Cerebellar nuclear complex (tissue), 1 donor: ENCODE measurements around the gene HECTD4.

Source experiments
- DNase-seq, 2 experiments: peaks; one replicate each; lab custom pipeline; 2025; lab: John Stamatoyannopoulos, UW

HECTD4 gene

DNA sequence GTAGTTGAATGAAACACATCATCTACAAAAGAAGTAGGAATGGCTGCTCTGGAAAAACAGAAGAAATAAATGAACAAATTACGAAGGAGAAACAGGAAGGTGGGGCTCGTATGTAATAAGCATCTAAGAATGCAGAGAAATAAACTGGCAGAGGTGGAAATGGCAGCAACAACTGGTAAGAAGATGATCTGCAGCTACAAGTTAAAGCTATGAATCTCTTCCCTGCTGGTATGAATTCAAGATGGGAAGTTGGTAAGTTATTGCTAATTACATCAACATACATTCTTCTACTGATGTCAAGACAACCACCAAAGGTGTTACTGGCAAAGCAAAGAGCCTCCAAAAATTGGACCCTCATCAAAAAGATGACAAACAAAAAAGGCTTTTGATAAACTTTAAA lies 59.8 kb downstream of the HECTD4 start:
- no peak for DNase-seq

DNA sequence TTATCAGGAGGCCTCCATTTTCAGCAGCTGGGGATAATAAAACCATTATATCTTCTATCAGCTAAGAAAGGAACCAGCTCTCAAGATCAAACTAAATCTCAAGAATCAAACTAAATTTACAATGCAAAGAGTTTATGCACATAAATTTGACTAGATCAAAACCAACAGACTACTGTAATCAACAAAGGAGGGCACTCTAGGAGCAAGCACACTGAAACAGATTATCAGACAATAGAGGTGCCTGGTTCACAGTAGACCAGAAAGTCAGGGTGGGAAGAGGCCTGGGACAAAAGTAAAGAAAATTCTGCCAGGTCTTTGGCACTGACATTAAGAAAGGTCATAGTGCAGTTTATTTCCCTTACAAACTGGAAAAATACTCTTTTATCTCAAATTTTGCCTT lies 61.0 kb downstream of the HECTD4 start:
- DNase-seq, result no peak

DNA sequence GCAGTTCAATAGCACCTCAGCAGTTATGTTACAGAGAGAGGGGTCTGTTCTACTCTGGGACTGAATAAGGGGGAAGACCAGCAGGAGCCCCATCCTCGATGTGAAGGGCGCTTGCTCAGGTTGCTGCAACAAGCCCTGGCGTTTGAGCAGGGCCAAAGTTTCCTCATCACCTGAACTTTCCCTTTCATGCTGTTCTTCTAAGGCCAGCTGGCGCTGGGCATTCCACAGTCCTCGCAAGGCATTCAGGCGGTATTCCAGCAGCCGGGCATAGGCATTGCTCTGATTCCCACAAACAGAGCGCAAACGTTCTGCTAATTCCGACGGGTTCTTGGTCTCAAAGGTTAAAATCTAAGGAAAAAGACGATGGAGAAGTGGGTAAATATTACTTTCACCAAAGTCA lies 62.8 kb downstream of the HECTD4 start:
- DNase-seq, result no peak

DNA sequence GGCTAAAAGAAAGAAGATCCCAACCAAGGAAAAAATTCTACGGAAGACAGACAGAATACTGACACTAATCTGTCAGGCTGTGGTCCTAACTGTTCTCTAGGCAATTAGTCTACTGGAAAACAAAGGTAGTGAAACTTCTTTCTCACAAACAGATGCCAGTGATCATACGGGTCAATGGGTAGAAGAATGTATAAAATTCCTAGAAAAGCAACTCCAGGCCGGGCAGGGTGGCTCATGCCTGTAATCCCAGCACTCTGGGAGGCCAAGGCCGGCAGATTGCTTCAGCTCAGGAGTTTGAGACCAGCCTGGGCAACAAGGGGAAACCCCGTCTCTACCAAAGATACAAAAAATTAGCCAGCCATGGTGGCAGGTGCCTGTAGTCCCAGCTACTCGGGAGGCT lies 64.8 kb downstream of the HECTD4 start:
- no peak for DNase-seq

DNA sequence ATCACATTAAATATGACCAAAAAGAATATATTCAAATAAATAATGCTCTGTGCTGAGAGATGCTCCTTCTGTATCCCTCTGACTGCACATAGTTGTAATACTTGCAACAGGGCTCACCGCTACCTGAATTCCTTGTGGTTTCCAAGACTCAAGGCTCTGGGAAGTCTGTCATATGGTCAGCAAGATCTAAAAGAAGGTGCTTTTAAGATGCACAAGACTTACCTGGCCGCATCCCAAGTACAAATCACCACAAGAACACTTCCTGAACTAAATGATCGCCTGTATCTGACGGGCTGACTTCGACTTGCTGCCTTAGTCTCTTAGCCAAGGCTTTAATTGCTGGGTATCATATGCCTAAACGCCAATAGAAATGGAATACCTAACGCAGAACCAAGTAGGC lies 67.2 kb downstream of the HECTD4 start:
- DNase-seq, result no peak

DNA sequence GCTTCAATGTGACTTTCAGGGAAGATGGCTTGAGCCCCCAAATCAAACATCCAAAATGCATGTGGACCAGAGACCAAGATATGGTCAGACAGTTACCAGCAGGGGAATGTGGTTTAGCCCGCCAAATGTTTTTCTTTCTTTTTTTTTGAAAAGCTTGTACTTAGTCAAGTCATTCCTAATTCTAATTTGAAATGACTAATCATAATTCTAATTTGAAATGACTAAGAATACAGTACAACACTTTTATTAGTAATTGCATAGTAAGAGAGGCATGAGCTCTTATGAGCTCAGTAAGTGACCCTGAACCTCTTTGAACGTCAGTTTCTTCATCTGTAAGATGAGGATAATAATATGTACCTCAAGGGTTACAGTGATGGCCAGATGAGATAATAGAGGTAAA lies 72.4 kb downstream of the HECTD4 start:
- DNase-seq, result no peak

DNA sequence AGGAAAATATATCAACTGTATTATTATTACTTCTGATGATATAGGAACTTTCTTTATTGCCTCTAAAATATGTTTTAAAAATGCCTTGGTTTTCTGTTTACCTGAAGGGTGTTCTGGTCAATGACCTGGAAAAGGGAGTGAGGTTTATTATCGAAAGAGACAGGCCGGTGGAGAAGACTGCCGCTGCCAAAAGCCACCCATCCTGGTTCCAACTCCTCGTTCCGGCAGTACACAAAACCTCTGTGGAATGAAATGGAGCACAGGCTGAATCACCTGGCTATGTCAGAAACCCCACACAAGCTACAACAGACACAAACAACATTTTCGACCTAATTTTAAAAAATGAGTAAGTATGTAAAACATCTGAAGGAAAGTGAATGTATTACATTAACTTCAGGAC lies 73.6 kb downstream of the HECTD4 start:
- DNase-seq, result peak in 1 of 2 experiments; percentile 44

DNA sequence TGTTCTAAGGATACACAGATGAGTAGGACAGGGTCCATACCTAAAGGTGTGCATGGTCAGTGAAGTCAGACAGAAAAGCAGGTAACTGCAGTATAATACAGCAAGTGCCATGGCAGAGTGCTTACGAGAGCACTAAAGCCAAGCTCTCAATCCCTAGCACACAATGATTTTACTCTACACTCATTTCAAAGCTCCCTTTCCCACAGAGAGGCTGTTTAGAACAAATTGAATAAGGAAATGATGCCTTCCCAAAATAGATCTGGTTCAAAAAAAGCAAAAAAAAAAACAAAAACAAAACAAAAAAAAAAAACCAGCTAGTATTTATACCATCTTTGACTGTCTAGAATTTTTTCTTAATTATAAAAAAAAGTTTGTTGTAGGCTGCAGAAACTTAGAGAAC lies 74.1 kb downstream of the HECTD4 start:
- no peak for DNase-seq

DNA sequence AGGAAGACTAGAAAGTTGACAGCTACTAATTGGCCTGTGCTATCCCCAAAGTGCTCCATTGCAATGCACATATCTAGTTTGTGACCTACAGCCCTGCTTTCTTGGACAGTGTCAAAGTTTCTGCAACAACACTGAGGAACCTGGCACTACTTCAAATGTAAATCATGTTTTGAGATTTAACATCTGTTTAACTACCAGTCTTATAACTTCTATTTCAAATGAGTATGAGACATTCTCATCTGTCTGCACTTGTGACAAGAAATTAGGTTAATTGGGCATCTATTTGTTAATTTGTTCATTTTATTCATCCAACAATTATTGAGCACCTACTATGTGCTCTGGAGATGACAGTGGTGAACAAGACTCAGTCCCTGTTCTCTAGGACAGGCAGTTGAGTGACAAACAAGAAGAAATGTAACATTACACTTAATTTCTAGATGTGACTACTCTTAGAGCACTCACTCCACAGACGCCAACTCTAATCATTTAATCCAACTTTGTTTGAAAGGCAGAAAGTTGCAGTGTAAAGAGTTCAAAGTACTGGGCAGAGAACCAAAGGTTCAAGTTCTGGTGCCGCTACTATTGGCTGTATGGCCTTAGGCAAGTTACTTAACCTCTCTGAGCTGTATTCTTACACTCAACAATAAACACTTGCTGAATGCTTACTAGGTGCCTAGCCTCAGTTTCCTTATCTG lies 74.8 kb downstream of the HECTD4 start:
- no peak for DNase-seq

DNA sequence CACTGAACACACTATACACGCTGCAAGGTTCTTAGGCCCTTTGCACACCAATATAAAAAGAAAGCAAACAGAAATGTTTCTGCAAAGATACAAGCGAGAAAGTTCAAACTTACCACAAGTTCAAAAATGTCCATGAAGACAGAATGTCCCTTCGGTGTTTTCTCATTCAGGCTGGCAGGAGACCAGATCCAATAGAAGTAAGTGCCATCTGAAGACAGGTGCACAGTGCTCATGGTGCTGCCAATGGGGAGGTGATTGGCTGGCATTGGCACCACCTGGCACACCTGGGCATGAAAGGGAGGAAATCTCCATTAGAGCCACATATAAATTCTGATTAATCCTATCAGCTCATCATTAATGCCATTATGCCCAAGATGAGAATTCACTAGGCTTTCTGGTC lies 76.3 kb downstream of the HECTD4 start:
- no peak for DNase-seq

DNA sequence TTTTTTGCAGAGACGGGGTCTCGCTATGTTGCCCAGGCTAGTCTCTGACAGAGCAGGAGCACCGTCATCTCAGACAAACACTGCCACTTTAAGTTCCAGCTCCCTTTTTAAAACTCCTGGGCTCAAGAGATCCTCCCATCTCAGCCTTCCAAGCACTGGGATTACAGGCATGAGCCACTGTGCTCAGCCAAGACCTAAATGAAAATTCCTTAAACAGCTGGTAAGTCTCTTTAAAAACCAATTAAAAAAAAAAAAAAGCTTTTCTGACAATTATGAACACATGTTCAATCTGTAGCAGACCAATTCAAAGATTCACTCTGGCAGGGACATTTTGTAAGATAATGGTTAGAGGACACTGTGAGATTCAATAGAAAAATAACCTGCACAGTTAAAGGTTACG lies 77.8 kb downstream of the HECTD4 start:
- no peak for DNase-seq

DNA sequence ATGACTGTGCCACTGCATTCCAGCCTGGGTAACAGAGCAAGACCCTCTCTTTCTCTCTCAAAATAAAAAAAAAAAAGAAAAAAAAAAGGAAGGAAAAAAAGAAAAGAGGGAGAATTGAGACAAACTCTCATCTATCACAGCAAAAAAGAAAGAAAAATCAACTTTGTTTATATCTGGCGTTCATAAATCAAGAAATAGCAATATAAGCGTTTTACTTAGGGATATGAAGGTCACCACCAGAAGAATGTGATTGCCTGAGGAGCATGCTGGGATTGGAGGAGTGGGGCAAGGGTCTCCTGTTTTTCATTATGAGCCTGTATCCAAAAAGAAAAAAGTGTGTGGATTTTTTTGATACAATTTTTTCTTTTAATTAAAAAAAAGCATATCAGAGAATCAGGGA lies 78.4 kb downstream of the HECTD4 start:
- DNase-seq, result no peak

DNA sequence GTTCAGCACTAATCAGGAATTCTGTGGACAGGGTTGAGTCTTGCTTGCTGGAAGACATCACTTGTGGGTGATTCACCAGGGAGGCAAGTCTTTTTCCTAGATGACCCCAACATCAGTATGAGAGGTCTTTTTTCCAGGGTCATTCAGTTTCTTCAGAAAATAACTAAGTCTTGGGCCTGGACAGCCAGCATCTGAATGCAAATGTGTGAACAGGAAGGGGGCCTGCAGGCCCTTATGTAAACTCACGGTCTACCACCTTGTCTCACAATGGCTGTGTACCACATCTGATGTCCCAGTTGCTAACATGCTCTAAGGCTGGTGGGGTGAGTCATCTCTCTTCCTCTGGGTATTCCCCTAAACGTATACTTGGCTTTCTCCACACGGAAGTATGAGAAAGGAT lies 79.2 kb downstream of the HECTD4 start:
- no peak for DNase-seq

DNA sequence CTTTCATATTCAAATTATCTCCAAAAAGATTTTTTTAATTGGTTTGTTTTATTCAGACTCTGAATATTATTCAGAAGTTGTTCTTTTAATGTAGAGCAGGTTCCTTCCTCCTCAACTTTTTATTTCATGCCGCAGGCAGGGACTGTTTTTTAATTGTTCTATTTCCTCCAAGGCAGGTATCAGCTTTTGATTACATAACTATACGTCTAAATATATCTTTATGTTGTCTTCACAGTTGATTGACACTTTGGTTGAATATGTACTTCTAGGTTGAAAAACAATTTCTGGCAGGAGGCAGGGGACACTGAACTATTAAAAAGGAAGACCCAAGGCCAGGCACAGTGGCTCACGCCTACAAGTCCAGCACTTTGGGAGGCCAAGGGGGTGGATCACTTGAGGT lies 82.5 kb downstream of the HECTD4 start:
- DNase-seq, result no peak

DNA sequence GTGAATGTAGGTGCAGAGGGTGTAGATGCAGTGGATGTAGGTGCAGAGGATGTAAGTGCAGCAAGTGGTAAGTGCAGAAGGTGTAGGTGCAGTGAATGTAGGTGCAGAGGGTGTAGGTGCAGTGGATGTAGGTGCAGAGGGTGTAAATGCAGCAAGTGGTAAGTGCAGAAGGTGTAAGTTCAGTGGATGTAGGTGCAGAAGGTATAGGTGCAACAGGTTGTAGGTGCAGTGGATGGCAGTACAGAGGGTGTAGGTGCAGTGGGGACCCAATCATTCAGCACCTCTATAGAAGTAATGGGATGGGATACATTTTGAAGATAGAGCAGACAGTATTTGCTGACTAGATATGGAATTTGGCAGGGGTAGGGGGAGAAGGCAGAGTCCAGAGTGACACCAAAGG lies 85.0 kb downstream of the HECTD4 start:
- DNase-seq, result no peak

DNA sequence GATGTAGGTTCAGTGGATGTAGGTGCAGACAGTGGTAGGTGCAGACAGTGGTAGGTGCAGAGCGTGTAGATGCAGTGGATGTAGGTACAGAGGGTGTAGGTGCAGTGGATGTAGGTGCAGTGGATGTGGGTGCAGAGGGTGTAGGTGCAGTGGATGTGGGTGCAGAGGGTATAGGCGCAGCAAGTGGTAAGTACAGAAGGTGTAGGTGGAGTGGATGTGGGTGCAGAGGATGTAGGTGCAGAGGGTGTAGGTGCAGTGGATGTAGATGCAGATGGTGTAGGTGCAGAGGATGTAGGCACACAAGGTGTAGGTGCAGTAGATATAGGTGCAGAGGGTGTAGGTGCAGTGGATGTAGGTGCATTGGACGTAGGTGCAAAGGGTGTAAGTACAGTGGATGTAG lies 86.0 kb downstream of the HECTD4 start:
- DNase-seq, result no peak

DNA sequence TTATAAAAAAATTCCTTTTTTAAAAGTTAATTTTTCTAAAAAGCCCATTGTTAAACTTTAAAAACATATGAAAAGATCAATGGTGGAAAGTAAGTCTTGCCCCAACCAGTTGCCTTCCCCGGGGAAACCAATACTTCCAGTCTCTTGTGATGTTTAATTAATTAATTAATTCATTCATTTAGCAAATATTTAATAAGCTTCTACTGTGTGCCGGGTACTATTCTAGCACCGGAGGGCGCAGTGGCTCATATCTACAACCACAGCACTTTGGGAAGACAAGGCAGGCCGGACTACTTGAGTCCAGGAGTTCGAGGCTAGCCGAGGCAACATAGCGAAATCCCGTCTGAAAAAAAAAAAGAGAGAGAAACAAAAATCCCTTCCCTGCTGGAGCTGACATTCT lies 87.4 kb downstream of the HECTD4 start:
- no peak for DNase-seq

DNA sequence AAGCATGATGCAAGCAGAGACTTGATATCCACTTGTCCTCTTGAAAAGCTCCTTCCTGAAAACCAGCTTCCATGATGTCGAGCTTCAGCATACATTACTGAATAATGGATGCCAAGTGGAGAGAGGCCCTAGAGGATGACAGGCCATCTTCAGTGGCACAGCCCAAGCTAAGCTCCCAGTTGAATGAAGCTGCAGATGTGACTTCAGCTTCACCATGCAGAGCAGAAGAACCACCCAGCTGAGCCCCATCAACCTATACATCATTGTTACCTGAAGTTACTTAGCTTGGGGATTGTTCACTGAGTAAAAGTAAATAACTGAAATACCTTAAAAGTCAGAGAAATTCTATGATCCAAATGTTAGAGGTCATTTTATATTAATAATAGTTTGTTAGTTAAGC lies 93.6 kb downstream of the HECTD4 start:
- no peak for DNase-seq

DNA sequence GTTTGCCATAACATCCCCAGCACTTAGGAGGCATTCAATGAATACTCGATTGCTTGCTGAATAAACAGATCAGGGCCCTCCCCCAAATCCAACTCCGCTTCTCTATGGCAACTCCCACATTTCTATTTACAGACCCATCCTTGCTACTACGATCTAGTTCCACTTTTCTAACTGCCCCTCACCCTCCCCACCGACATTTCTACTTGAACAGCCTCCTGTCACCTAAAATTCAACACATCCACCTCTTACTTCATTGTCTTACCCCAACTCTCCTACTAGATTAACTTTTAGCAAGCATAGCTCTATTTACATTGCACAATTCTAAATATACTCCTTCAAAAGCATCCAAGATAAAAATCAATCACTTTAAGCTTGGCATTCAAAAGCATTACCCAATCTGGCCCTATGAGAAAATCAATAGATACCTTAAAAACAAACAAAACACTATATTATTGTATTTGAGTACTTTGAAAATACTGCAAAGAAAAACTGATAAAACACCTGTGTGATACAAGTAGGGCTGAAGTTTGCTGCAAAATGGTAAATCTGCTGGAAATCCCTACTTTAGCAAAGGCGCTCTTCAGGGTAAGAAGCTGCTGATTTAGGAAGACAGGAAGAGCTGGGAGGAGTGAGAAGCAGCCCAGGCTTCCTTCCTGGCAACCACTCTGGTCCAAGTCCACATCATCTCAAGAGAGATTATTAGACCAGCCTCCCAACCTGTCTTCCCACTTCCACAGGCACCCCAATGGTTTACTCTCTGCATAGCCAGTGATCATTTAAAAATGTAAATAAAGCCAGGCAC lies 96.4 kb downstream of the HECTD4 start:
- DNase-seq, result no peak

DNA sequence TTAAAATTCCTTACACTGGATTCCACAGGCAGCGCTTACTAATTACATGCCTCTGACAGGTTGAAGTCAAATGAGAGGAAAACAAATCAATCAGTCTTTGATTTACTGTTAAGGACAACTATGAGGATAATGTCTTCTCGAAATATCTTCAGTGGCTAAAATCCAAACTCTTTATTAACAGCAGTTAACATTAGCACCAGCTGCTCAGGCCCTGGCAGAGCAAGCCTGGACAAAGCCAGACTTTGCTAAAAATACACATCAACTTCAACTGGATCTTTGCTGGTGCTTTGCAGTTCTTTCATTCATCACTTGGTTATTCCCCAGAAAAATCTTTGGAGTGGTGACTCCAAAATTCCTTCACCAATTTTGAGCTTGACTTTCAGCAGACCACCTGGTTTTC lies 98.7 kb downstream of the HECTD4 start:
- no peak for DNase-seq

DNA sequence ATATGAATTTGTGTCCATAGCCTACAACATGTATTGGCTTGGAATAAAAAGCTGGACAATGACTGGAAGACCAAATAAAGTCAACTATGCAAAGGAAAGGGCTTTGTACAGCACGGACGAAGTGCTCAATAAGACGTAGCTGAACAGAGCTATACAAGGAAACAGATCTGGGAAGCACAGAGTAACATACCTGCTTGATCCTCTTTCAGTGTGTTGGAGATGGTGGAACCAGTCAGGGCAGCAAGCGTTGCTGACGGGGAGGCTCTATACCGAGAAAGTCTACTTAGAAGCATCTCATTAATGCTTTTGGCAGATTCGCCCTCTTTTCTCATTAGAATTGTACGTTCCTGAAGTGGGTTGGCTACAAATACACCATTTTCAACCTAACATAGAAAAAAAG lies 99.3 kb downstream of the HECTD4 start:
- DNase-seq, result no peak

DNA sequence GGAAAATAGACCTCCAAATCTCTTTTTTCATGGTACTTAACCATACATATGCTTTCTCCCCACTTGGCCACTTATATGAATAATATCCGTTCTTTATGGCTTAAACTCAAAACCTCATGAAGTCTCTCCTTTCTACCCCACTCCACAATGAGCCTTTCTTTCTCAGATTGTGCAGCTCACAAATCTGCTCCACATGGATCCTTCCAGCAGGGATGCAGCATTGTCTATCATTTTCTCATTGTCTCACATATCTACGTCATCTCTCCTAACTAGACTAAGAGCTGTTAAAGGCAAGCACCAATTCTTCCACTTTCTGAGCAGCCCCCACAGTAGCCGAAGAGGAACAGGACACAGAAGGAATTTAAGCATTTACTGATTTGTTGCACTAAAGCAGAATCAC lies 106.4 kb downstream of the HECTD4 start:
- no peak for DNase-seq

DNA sequence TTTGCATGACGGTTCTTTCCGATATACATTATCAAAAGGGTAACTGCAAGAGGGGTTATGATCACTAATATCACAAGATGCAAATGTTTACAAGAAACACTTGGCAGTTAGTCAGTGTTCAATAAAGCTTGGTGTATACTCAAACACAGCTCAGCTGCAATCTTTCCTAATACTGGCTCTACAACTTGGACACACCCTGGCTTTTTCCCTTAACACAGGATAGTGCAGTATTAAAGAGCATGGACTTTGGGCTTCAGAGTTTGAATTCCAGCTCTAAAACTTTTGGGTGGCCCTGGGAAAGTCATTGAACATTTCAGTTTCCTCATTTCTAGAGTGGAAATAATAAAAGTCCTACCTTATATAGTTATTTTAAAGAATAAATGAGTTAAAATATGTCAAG lies 107.0 kb downstream of the HECTD4 start:
- DNase-seq, result no peak

DNA sequence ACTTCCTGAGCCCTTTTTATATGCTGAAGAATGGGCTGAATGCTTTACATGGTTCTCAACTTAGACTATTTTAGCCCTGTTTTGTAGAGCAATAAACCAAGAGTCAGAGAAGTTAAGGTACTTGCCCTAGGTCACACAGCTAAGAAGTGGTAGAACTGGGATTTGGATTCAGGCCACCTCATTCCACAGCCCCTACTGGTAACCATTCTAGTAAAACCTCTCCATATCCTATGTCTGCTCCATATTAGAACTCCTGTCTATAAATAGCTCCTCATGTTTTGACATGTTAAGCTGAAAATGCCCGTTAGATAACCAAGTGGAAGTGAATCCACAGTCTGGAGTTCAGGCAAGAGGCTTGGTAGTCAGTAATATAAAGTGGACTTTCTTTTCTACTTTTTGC lies 111.6 kb downstream of the HECTD4 start:
- DNase-seq, result no peak
